HepG2 (cell line): ENCODE results near the gene ZNF674. TPM values are rescaled to one million over a fixed set of nuclear protein-coding genes. Genes with fewer than 3 reads are reported as not detected.

Source experiments
- ASH2L ChIP-seq: fragments of 300-600, 200-600 bp; sonication (generic); IDR thresholded peaks from 2 replicates; pipeline ENCODE4 v1.7.0; 2017; ENCODE audit warnings: low read depth, mild to moderate bottlenecking, moderate library complexity, mixed read lengths, low read length; ENCODE audit not compliant: insufficient read length
- DMAP1 ChIP-seq: IDR thresholded peaks from 2 replicates; pipeline ENCODE4 v1.6.1; 2016
- ELF4 ChIP-seq: sonication (generic); formaldehyde crosslinking; IDR thresholded peaks from 2 replicates; pipeline ENCODE4 v1.5.0; 2020; ENCODE audit warnings: missing genetic modification reagents, mild to moderate bottlenecking, moderate library complexity, borderline replicate concordance
- FIP1L1 ChIP-seq: fragments of 200-400 bp; formaldehyde crosslinking; IDR thresholded peaks from 2 replicates; pipeline ENCODE4 v1.6.1; 2018; ENCODE audit warnings: low read depth, mild to moderate bottlenecking, low read length, moderate library complexity, borderline replicate concordance; ENCODE audit not compliant: insufficient read depth
- GABPA ChIP-seq, 2 experiments: IDR thresholded peaks; 2 replicates each; pipeline ENCODE4 v1.6.1; 2011 to 2016; ENCODE audit warnings: low read depth in 2 of 2, low read length in 1 of 2, missing biosample characterization in 1 of 2, missing genetic modification characterization in 1 of 2
- MEIS1 ChIP-seq: sonication (generic); formaldehyde crosslinking; IDR thresholded peaks from 2 replicates; pipeline ENCODE4 v1.9.0; 2021; ENCODE audit warnings: mild to moderate bottlenecking, missing genetic modification reagents, moderate library complexity, borderline replicate concordance
- SALL2 ChIP-seq: sonication (generic); formaldehyde crosslinking; IDR thresholded peaks from 2 replicates; pipeline ENCODE4 v1.8.1; 2023; ENCODE audit warnings: mild to moderate bottlenecking, missing genetic modification reagents, inconsistent platforms
- YEATS2 ChIP-seq: sonication (generic); formaldehyde crosslinking; IDR thresholded peaks from 2 replicates; pipeline ENCODE4 v1.4.0; 2020; ENCODE audit warnings: missing genetic modification reagents, borderline replicate concordance
- ZNF232 ChIP-seq: sonication (generic); formaldehyde crosslinking; IDR thresholded peaks from 2 replicates; pipeline ENCODE4 v1.4.0; 2020; ENCODE audit warnings: missing genetic modification reagents, borderline replicate concordance
- ZNF501 ChIP-seq: sonication (generic); formaldehyde crosslinking; IDR thresholded peaks from 2 replicates; pipeline ENCODE4 v1.5.1; 2020; ENCODE audit warnings: mild to moderate bottlenecking, moderate library complexity, missing genetic modification reagents
- ZNF569 ChIP-seq: sonication (generic); formaldehyde crosslinking; IDR thresholded peaks from 2 replicates; pipeline ENCODE4 v1.5.0; 2020; ENCODE audit warnings: mild to moderate bottlenecking, missing genetic modification reagents, moderate library complexity, borderline replicate concordance
- ZNF761 ChIP-seq: sonication (generic); formaldehyde crosslinking; conservative IDR thresholded peaks from 2 replicates; pipeline ENCODE4 v1.4.0; 2020; ENCODE audit warnings: mild to moderate bottlenecking, missing genetic modification reagents
- polyA plus RNA-seq, 8 experiments: library from polyadenylated mRNA; depleted of rRNA in 3 of 8; stranded (reverse) in 7 of 8; unstranded in 1 of 8; fragments of >200 nt; fragmentation: Illumina TruSeq in 4 of 8; extraction: Trizol in 4 of 8; gene quantifications; 2 replicates each; pipeline versions ENCODE4 v1.2.1 to v1.2.3, GENCODE V29; 2011 to 2016; ENCODE audit warnings: low read depth in 4 of 8, missing spikeins in 1 of 8, mixed read lengths in 1 of 8; ENCODE audit not compliant: insufficient read depth in 1 of 8
- total RNA-seq, 5 experiments: library from RNA; depleted of rRNA; stranded (reverse); fragments of >200 nt; fragmentation: Illumina TruSeq; extraction: Trizol; gene quantifications; 2 replicates each; pipeline ENCODE4 v1.2.3, GENCODE V29; 2016; ENCODE audit warnings: low read depth in 1 of 5
- TF ChIP-seq, protein P1 (sequence below): sonication (generic); formaldehyde crosslinking; IDR thresholded peaks from 2 replicates; pipeline ENCODE4 v1.5.1; 2020; ENCODE audit warnings: mild to moderate bottlenecking, missing genetic modification reagents
- TF ChIP-seq, protein P2 (sequence below): sonication (generic); formaldehyde crosslinking; IDR thresholded peaks from 2 replicates; pipeline ENCODE4 v1.4.0; 2020; ENCODE audit warnings: missing genetic modification reagents, borderline replicate concordance
- TF ChIP-seq, protein P3 (sequence below), 2 experiments: fragments of 450-650 bp in 1 of 2; sonication (generic) in 1 of 2; formaldehyde crosslinking; IDR thresholded peaks; 2 replicates each; pipeline versions ENCODE4 v1.5.0 to v1.8.0; 2020 to 2022; ENCODE audit warnings: mild to moderate bottlenecking in 1 of 2, missing genetic modification reagents in 1 of 2
- TF ChIP-seq, protein P4 (sequence below): sonication (generic); formaldehyde crosslinking; IDR thresholded peaks from 2 replicates; pipeline ENCODE4 v1.5.0; 2020; ENCODE audit warnings: missing genetic modification reagents
- TF ChIP-seq, protein P5 (sequence below): sonication (generic); formaldehyde crosslinking; IDR thresholded peaks from 2 replicates; pipeline ENCODE4 v1.9.0; 2022; ENCODE audit warnings: missing genetic modification reagents, mild to moderate bottlenecking, borderline replicate concordance

Gene ZNF674
- total and polyA plus RNA-seq, 2 of the 13 experiments (the other 11 are each of a cell fraction or from before 2014, with no cell fraction given) = 2.9 to 3.5 TPM

DNA sequence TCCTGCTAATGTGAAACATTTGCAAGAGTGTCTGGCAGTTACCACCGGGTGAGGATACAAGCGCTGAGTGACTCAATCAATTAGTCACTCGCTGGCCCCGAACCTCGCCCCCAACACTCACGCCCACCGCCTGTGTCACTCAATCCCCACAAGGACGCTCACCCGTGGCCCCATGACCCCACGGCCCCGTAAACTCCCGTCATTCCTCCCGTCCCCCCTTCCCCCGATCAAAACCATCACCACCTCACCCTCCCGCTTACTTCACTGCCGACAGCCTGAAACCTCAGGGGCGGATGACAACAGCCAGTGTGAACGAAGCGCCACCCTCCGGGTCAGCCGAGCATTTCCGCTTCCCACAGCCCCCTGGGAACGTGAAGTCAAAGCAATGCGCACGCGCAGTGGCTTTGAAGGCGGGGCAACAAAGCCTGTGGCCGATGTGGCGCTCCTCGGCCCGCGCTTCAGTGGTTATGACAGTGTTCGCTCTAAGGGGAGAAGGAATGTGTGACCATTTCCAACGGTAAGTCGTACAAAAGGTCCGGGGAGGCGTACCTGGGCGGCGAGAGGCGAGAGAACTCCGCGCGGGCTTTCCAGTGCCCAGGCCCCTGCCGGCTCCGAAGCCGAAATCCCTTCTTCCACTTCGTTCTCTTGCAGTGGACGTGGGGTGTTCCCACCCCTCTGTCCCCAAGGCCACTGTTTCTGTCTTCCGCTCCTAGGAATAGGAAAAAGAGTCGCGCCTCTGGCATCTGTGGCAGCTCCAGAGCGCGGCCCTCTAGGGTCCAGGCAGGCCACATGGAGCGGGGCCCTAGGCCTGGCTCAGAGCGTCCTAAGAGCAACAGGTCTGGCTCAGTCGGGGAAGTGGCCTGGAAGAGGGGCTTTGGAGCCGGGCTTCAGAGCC is at the start of gene ZNF674 (continued):
- TF ChIP-seq, protein P1, sequence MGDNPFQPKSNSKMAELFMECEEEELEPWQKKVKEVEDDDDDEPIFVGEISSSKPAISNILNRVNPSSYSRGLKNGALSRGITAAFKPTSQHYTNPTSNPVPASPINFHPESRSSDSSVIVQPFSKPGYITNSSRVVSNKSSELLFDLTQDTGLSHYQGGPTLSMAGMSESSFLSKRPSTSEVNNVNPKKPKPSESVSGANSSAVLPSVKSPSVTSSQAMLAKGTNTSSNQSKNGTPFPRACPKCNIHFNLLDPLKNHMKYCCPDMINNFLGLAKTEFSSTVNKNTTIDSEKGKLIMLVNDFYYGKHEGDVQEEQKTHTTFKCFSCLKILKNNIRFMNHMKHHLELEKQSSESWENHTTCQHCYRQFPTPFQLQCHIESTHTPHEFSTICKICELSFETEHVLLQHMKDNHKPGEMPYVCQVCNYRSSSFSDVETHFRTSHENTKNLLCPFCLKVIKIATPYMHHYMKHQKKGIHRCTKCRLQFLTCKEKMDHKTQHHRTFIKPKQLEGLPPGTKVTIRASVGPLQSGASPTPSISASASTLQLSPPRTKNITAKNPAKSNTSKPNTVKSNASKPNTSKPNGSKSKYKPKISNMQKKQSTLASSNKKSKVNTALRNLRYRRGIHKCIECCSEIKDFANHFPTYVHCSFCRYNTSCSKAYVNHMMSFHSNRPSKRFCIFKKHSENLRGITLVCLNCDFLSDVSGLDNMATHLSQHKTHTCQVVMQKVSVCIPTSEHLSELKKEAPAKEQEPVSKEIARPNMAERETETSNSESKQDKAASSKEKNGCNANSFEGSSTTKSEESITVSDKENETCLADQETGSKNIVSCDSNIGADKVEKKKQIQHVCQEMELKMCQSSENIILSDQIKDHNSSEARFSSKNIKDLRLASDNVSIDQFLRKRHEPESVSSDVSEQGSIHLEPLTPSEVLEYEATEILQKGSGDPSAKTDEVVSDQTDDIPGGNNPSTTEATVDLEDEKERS (CRISPR knock-in tag) = 0 out of 2 replicates have a peak, but pooled peaks have one; percentile 46
- TF ChIP-seq MEIS1 (CRISPR knock-in tag) (no peak), ZNF761 (CRISPR knock-in tag) (no peak), ZNF569 (CRISPR knock-in tag) (no peak), ZNF232 (no peak), SALL2 (CRISPR knock-in tag) (0 out of 2 replicates have a peak, but pooled peaks have one; percentile 20), ZNF501 (peak; percentile 48; the same call in 1 of the 2 replicates), FIP1L1 (no peak), ELF4 (CRISPR knock-in tag) (no peak), DMAP1 (CRISPR knock-in tag) (peak; percentile 47), ASH2L (peak; percentile 27), YEATS2 (CRISPR knock-in tag) (peak; percentile 50; the same call in 1 of the 2 replicates), GABPA (IDR thresholded peaks at IDR 0.05; ENCODE audit: low read depth, low read length) (peak; percentile 61), GABPA (CRISPR knock-in tag; IDR thresholded peaks at IDR 0.05; ENCODE audit: low read depth) (peak; percentile 88)
- TF ChIP-seq, protein P2, sequence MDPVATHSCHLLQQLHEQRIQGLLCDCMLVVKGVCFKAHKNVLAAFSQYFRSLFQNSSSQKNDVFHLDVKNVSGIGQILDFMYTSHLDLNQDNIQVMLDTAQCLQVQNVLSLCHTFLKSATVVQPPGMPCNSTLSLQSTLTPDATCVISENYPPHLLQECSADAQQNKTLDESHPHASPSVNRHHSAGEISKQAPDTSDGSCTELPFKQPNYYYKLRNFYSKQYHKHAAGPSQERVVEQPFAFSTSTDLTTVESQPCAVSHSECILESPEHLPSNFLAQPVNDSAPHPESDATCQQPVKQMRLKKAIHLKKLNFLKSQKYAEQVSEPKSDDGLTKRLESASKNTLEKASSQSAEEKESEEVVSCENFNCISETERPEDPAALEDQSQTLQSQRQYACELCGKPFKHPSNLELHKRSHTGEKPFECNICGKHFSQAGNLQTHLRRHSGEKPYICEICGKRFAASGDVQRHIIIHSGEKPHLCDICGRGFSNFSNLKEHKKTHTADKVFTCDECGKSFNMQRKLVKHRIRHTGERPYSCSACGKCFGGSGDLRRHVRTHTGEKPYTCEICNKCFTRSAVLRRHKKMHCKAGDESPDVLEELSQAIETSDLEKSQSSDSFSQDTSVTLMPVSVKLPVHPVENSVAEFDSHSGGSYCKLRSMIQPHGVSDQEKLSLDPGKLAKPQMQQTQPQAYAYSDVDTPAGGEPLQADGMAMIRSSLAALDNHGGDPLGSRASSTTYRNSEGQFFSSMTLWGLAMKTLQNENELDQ (CRISPR knock-in tag) = no peak
- TF ChIP-seq, protein P3, sequence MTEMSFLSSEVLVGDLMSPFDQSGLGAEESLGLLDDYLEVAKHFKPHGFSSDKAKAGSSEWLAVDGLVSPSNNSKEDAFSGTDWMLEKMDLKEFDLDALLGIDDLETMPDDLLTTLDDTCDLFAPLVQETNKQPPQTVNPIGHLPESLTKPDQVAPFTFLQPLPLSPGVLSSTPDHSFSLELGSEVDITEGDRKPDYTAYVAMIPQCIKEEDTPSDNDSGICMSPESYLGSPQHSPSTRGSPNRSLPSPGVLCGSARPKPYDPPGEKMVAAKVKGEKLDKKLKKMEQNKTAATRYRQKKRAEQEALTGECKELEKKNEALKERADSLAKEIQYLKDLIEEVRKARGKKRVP (CRISPR knock-in tag; IDR thresholded peaks at IDR 0.05) = peak in 1 of 2 experiments; percentile 91; a peak in 2 of 4 replicates
- TF ChIP-seq, protein P4, sequence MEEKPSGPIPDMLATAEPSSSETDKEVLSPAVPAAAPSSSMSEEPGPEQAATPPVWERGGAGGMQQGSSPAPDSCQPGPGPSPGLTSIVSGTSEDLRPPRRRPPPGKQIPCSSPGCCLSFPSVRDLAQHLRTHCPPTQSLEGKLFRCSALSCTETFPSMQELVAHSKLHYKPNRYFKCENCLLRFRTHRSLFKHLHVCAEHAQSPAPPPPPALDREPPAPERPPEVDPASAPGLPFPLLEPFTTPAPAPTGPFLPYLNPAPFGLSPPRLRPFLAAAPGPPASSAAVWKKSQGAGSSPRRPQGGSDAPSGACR (CRISPR knock-in tag) = 0 out of 2 replicates have a peak, but pooled peaks have one; percentile 36
- TF ChIP-seq, protein P5, sequence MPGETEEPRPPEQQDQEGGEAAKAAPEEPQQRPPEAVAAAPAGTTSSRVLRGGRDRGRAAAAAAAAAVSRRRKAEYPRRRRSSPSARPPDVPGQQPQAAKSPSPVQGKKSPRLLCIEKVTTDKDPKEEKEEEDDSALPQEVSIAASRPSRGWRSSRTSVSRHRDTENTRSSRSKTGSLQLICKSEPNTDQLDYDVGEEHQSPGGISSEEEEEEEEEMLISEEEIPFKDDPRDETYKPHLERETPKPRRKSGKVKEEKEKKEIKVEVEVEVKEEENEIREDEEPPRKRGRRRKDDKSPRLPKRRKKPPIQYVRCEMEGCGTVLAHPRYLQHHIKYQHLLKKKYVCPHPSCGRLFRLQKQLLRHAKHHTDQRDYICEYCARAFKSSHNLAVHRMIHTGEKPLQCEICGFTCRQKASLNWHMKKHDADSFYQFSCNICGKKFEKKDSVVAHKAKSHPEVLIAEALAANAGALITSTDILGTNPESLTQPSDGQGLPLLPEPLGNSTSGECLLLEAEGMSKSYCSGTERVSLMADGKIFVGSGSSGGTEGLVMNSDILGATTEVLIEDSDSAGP = peak; percentile 72; the same call in 1 of the 2 replicates
